GM12878 (cell line): ENCODE results near the gene STAG1. TPM values are rescaled to one million over a fixed set of nuclear protein-coding genes. Genes with fewer than 3 reads are reported as not detected.

ENCODE experiments used
- ATAC-seq: fragments of 200-7000 bp; cut with Tn5 transposase; 3 replicates; pipeline ENCODE4 v1.9.1; 2020; ENCODE audit warnings: mild to moderate bottlenecking, moderate library complexity
- BruUV-seq: library from RNA; stranded (reverse); fragments of 400-500 nt; replicated peaks from 2 replicates; lab custom pipeline; 2021; lab: Mats Ljungman, UMichigan
- CTCF ChIA-PET: fragments of 300-600 bp; sonication (Branson Sonifier 250); formaldehyde crosslinking; extraction: SDS; loops from one replicate; lab custom pipeline; 2021; ENCODE audit warnings: inconsistent platforms; lab: Yijun Ruan, JAX
- POLR2A ChIA-PET: fragments of 350-600 bp; formaldehyde crosslinking; extraction: SDS; loops from one replicate; lab custom pipeline; 2021; ENCODE audit warnings: inconsistent platforms; lab: Charles Lee
- RAD21 ChIA-PET: fragments of 300-600 bp; sonication (Branson Sonifier 250); formaldehyde crosslinking; loops from one replicate; lab custom pipeline; 2023; ENCODE audit warnings: antibody characterized with exemption; ENCODE audit not compliant: unreplicated experiment; lab: Charles Lee
- SMC1A ChIA-PET: fragments of 300-600 bp; sonication (Branson Sonifier 250); formaldehyde crosslinking; loops from one replicate; lab custom pipeline; 2023; ENCODE audit not compliant: unreplicated experiment, uncharacterized antibody; lab: Charles Lee
- DNase-seq: peaks from one replicate; pipeline ENCODE4 v3.0.0-alpha.2; 2011; ENCODE audit warnings: low read depth, low spot score
- FAIRE-seq: peaks from 3 replicates; lab custom pipeline; 2011; peaks lifted over from hg19 to GRCh38; lab: Jason Lieb, UNC
- H2AFZ ChIP-seq: 2 replicates; pipeline ENCODE4 v1.6.0; 2011; ENCODE audit warnings: low read depth, low read length, control low read depth; ENCODE audit not compliant: control insufficient read depth
- H3K27ac ChIP-seq: 2 replicates; pipeline ENCODE4 v1.5.1; 2011; ENCODE audit warnings: control low read depth; ENCODE audit not compliant: control insufficient read depth, insufficient read depth
- H3K27me3 ChIP-seq, 2 experiments: replicated peaks in 1 of 2; 2 replicates each; pipeline versions ENCODE4 v1.6.0 to v1.6.1; 2011; ENCODE audit warnings: low read length in 1 of 2; ENCODE audit not compliant: control insufficient read depth in 2 of 2, insufficient read depth in 2 of 2
- H3K36me3 ChIP-seq, 2 experiments: 2 replicates each; pipeline ENCODE4 v1.5.1; 2011; ENCODE audit warnings: low read length in 1 of 2; ENCODE audit not compliant: control insufficient read depth in 2 of 2, insufficient read depth in 2 of 2
- H3K4me1 ChIP-seq: 2 replicates; pipeline ENCODE4 v1.6.1; 2011; ENCODE audit warnings: mild to moderate bottlenecking, low read length, moderate library complexity, mixed read lengths; ENCODE audit not compliant: control insufficient read depth, insufficient read depth
- H3K4me2 ChIP-seq: 2 replicates; pipeline ENCODE4 v1.6.0; 2011; ENCODE audit warnings: control low read depth; ENCODE audit not compliant: control insufficient read depth, insufficient read depth
- H3K4me3 ChIP-seq: fragments of 200-600 bp; sonication (generic); 2 replicates; pipeline ENCODE4 v1.5.1; 2016
- H3K79me2 ChIP-seq: 2 replicates; pipeline ENCODE4 v1.6.0; 2011; ENCODE audit warnings: low read length; ENCODE audit not compliant: control insufficient read depth, insufficient read depth
- H3K9ac ChIP-seq: 2 replicates; pipeline ENCODE4 v1.8.0; 2011; ENCODE audit warnings: low read length, control low read depth, mixed read lengths; ENCODE audit not compliant: control insufficient read depth, insufficient read depth
- H3K9me3 ChIP-seq: replicated peaks from 3 replicates; pipeline ENCODE4 v1.5.1; 2011; ENCODE audit warnings: mild to moderate bottlenecking, low read length; ENCODE audit not compliant: control insufficient read depth, insufficient read depth
- H4K20me1 ChIP-seq: 2 replicates; pipeline ENCODE4 v1.6.0; 2011; ENCODE audit not compliant: control insufficient read depth, insufficient read depth
- ASH2L ChIP-seq: fragments of 300-600, 200-600 bp; sonication (generic); IDR thresholded peaks from 2 replicates; pipeline ENCODE4 v1.6.1; 2017; ENCODE audit warnings: low read depth, mild to moderate bottlenecking, borderline replicate concordance
- BACH1 ChIP-seq: fragments of 450-650 bp; IDR thresholded peaks from 2 replicates; pipeline ENCODE4 v1.6.1; 2017; ENCODE audit warnings: mild to moderate bottlenecking, borderline replicate concordance
- CBFB ChIP-seq: IDR thresholded peaks from 2 replicates; pipeline ENCODE4 v1.6.1; 2016; ENCODE audit warnings: antibody characterized with exemption, low read depth
- EZH2 ChIP-seq: IDR thresholded peaks from 2 replicates; pipeline ENCODE4 v1.6.1; 2012; ENCODE audit warnings: low read depth, mild to moderate bottlenecking, control low read depth, inconsistent platforms, low read length, borderline replicate concordance; ENCODE audit not compliant: control insufficient read depth
- FOXM1 ChIP-seq: IDR thresholded peaks from 2 replicates; pipeline ENCODE4 v1.6.1; 2012; ENCODE audit warnings: low read depth, mild to moderate bottlenecking, inconsistent platforms, low read length, moderate library complexity
- GABPA ChIP-seq: IDR thresholded peaks from 2 replicates; pipeline ENCODE4 v1.6.1; 2014; ENCODE audit warnings: antibody characterized with exemption, low read depth, mild to moderate bottlenecking, inconsistent platforms
- MEF2A ChIP-seq: IDR thresholded peaks from 2 replicates; pipeline ENCODE4 v1.6.1; 2011; ENCODE audit warnings: low read depth, mild to moderate bottlenecking, low read length, moderate library complexity; ENCODE audit not compliant: insufficient read depth
- MTA2 ChIP-seq: fragments of 450-650 bp; IDR thresholded peaks from 2 replicates; pipeline ENCODE4 v1.6.1; 2016; ENCODE audit warnings: low read depth, mild to moderate bottlenecking, moderate library complexity
- SREBF1 ChIP-seq: IDR thresholded peaks from 2 replicates; pipeline ENCODE4 v1.6.1; 2012; ENCODE audit warnings: mild to moderate bottlenecking, low read length
- TAF1 ChIP-seq: IDR thresholded peaks from 2 replicates; pipeline ENCODE4 v1.6.1; 2011; ENCODE audit warnings: mild to moderate bottlenecking, low read depth, low read length, borderline replicate concordance
- TCF7 ChIP-seq: IDR thresholded peaks from 2 replicates; pipeline ENCODE4 v1.6.1; 2014; ENCODE audit warnings: antibody characterized with exemption, borderline replicate concordance
- ZZZ3 ChIP-seq: IDR thresholded peaks from 2 replicates; pipeline ENCODE4 v1.6.1; 2011; ENCODE audit warnings: low read depth; ENCODE audit not compliant: control insufficient read depth, insufficient read length
- WGBS: methylation state at CpG from one replicate; pipeline ENCODE4 v1.1.6; 2016; ENCODE audit warnings: low lambda C conversion rate; ENCODE audit not compliant: insufficient replicate concordance, insufficient coverage; ENCODE audit errors: missing lambda C conversion rate; 5-methylcytosine and 5-hydroxymethylcytosine counted together
- in situ Hi-C: fragments of 300-500 bp; cut with MboI; formaldehyde crosslinking; loops from 9 replicates; pipeline ENCODE4 v1.14.3; 2018; ENCODE audit warnings: mixed read lengths
- intact Hi-C: fragments of 100-400 bp; cut with micrococcal nuclease; formaldehyde crosslinking; loops from one replicate; pipeline ENCODE4 v1.14.2; 2022; ENCODE audit not compliant: unreplicated experiment
- polyA plus RNA-seq, 11 experiments: library from polyadenylated mRNA; depleted of rRNA in 4 of 11; unstranded in 6 of 11; stranded (reverse) in 5 of 11; fragments of >200 nt; fragmentation: Nextera tagmentation in 4 of 11; fragmentation: Illumina TruSeq in 1 of 11; extraction: Ambion mirVana in 4 of 11; extraction: Trizol in 1 of 11; gene quantifications; 1 replicate in 1 of 11; 2 replicates in 10 of 11; pipeline versions ENCODE4 v1.2.1 to v1.2.3, GENCODE V29; 2011 to 2016; ENCODE audit warnings: inconsistent platforms in 2 of 11, missing spikeins in 2 of 11, low read depth in 1 of 11
- total RNA-seq, 4 experiments: library from RNA; depleted of rRNA in 3 of 4; stranded (reverse); fragments of >200 nt in 3 of 4; fragmentation: Illumina TruSeq in 1 of 4; extraction: Trizol in 1 of 4; gene quantifications; 2 replicates each; pipeline versions ENCODE4 v1.2.1 to v1.2.3, GENCODE V29; 2013 to 2021
- TF ChIP-seq, protein P1 (sequence below): fragments of 150-350 bp; IDR thresholded peaks from 2 replicates; pipeline ENCODE4 v1.6.1; 2014; ENCODE audit warnings: mild to moderate bottlenecking, low read depth, low read length

The STAG1 gene
- total and polyA plus RNA-seq, 10 of the 15 experiments (the other 5 are each of a cell fraction or from before 2014, with no cell fraction given): 4.4 to 30.1 (median 20.2) TPM

DNA sequence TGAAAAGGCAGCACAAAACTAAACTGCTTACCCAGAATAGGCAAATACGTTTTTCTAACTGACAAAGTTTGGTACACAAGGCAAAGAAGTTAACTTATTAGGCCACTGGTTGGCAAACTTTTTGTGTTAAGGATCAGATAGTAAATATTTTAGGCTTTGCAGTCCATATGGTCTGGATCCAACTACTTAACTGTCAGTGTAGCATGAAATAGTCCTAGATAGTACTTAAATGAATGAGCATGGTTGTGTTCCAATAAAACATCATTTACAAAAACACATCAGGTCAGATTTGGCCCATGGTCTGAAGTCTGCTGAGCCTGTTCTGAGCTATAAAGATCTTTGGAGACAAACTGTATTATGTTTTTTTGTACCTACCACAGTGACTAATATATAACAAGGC is 365.1 kb downstream of the STAG1 start:
- in situ Hi-C loops (loop anchor here (5.0 kb wide), 1 partner anchor 365 kb away; the partner anchor contains the start of gene STAG1), intact Hi-C loops (loop anchor here (5.0 kb wide), 1 partner anchor 190 kb away; the partner anchor contains the start of gene MSL2)
- ChIA-PET RAD21 (interaction anchor here (1.1 to 3.2 kb wide), 2 partner anchors 312 to 366 kb away, joined by 5 to 25 read pairs; partner anchors contain the start of gene STAG1), SMC1A (interaction anchor here (9.3 kb wide), 1 partner anchor 367 kb away, joined by 106 read pairs; the partner anchor contains the start of gene STAG1), POLR2A (no interaction called here), CTCF (interaction anchor here (0.6 to 10.0 kb wide), 3 partner anchors 9 to 365 kb away, joined by 3 to 136 read pairs (median 3); partner anchors contain the start of gene STAG1)
- DNase-seq (no peak), FAIRE-seq (no peak), ATAC-seq (no peak)
- TF ChIP-seq MTA2 (no peak), TCF7 (no peak), SREBF1 (no peak), FOXM1 (no peak)
- Histone ChIP-seq H3K4me1 (peaks cover 8% of the 10 kb centered on the region; the same call in 1 of the 2 replicates), H3K27ac (no peak overlapping the region), H3K27me3 (no peaks in the 10 kb centered on the region), H3K9ac (no peak overlapping the region), H3K79me2 (no peaks in the 10 kb centered on the region), H3K4me2 (no peak overlapping the region), H3K9me3 (no peaks in the 10 kb centered on the region; the same call in 1 of the 3 replicates), H2AFZ (no peak overlapping the region), H3K36me3 (peaks cover 0 to 3% of the 10 kb centered on the region in 2 experiments; a peak in 1 of 4 replicates), H3K4me3 (no peak overlapping the region), H4K20me1 (no peaks in the 10 kb centered on the region)
- no TSS peak for BruUV-seq
- 95% methylated on average over 1 of the region's 1 CpG for WGBS

DNA sequence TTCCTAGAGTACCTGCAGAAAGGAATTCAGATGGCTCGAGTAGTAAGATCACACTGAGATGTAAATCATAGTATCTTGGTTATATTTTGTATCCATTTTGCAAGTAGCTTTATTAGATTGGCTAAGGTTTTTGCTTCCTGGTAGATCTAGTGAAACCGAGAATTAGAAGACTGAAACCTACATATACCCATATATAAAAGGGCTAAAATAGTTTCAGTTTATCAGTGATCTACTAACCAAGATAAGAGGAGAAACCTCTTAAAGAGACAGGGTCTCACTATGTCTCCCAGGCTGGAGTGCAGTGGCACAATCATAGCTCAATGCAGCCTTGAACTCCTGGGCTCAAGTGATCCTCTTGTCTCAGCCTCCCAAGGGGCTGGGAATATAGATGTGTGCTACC is 366.7 kb downstream of the STAG1 start:
- peaks cover 8% of the 10 kb centered on the region; the same call in 1 of the 2 replicates for H3K4me1 ChIP-seq
- no peak overlapping the region for H3K9ac ChIP-seq
- FAIRE-seq: no peak
- H3K79me2 ChIP-seq: no peaks in the 10 kb centered on the region
- H2AFZ ChIP-seq: no peak overlapping the region
- peak; percentile 98 for ATAC-seq
- H3K27me3 ChIP-seq: no peaks in the 10 kb centered on the region
- intact Hi-C loops: loop anchor here (5.0 kb wide), 1 partner anchor 188 kb away; the partner anchor contains the start of gene MSL2
- ChIA-PET SMC1A (interaction anchor here (1.2 to 9.3 kb wide), 2 partner anchors 369 to 629 kb away, joined by 4 to 106 read pairs; partner anchors contain the start of gene STAG1), CTCF (interaction anchor here (0.9 to 10.0 kb wide), 5 partner anchors 19 to 647 kb away, joined by 3 to 136 read pairs (median 4); partner anchors contain the start of gene STAG1), POLR2A (no interaction called here), RAD21 (interaction anchor here (3.2 kb wide), 1 partner anchor 367 kb away, joined by 25 read pairs; the partner anchor contains the start of gene STAG1)
- H4K20me1 ChIP-seq: no peaks in the 10 kb centered on the region
- no peak for DNase-seq
- no peak overlapping the region for H3K4me3 ChIP-seq
- no peaks in the 10 kb centered on the region; the same call in 1 of the 3 replicates for H3K9me3 ChIP-seq
- 64% methylated on average over 2 of the region's 2 CpGs for WGBS
- in situ Hi-C loops: loop anchor here (5.0 kb wide), 1 partner anchor 367 kb away; the partner anchor contains the start of gene STAG1
- H3K36me3 ChIP-seq: no peaks in the 10 kb centered on the region; a peak in 1 of 4 replicates
- H3K27ac ChIP-seq: no peak overlapping the region
- BruUV-seq: no TSS peak
- no peak overlapping the region for H3K4me2 ChIP-seq
- TF ChIP-seq ZZZ3 (no peak), GABPA (no peak), CBFB (no peak), MEF2A (no peak), BACH1 (no peak), TAF1 (no peak), ASH2L (no peak), EZH2 (no peak)
- TF ChIP-seq, protein P1, sequence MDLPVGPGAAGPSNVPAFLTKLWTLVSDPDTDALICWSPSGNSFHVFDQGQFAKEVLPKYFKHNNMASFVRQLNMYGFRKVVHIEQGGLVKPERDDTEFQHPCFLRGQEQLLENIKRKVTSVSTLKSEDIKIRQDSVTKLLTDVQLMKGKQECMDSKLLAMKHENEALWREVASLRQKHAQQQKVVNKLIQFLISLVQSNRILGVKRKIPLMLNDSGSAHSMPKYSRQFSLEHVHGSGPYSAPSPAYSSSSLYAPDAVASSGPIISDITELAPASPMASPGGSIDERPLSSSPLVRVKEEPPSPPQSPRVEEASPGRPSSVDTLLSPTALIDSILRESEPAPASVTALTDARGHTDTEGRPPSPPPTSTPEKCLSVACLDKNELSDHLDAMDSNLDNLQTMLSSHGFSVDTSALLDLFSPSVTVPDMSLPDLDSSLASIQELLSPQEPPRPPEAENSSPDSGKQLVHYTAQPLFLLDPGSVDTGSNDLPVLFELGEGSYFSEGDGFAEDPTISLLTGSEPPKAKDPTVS: no peak
